GM20431 (cell line): ENCODE data around the gene COX14.

Experiments
- in situ Hi-C: fragments of 300-500 bp; cut with MseI, MboI; formaldehyde crosslinking; loops from one replicate; pipeline ENCODE4 v1.15.0; 2020; ENCODE audit warnings: low sequenced_read_pairs; ENCODE audit not compliant: unreplicated experiment

COX14 gene

DNA sequence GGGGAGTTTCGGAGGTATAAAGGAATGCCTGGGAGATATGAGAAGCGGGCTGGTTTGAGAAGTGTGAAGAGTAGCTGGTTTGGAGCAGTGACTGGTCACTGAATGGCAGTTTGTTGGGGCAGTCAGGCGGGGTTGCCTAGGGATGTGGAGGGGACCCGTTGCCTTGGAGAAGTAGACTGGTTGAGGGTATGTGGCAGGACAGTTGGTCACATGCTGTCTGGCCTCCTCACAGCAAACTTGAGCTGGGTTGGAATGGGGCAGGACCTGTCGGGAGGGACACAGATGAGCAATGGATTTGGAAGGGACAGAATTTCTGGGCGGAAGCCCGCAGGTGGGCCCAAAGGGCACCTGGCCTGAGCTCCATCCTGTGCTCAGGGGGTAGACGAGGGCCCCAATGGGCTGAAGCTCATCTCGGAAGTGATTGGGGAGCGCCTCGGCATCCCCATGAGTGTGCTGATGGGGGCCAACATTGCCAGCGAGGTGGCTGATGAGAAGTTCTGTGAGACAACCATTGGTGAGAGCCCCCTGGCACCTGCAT is 6.1 kb upstream of the COX14 start:
- in situ Hi-C loops = no loop called here

DNA sequence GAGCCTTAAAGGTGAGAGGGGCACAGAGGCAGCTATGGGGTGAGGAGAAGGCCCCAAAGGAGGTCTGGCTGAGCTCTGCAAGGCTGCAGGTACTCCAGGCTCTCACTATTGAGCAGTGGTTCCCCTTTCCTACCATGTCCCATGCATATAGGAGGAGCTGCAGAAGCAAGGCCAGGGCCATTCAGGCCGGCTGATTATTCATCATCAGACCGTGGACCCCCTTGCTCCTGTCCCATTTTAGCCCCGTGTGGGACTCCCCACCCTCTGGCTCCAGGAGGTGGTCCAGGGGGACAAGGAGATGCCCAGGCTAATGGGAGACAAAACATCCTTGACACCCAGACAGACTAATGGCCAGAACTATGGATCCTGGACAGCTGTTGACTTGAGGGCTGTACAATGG is 5.1 kb upstream of the COX14 start:
- in situ Hi-C loops = no loop called here

DNA sequence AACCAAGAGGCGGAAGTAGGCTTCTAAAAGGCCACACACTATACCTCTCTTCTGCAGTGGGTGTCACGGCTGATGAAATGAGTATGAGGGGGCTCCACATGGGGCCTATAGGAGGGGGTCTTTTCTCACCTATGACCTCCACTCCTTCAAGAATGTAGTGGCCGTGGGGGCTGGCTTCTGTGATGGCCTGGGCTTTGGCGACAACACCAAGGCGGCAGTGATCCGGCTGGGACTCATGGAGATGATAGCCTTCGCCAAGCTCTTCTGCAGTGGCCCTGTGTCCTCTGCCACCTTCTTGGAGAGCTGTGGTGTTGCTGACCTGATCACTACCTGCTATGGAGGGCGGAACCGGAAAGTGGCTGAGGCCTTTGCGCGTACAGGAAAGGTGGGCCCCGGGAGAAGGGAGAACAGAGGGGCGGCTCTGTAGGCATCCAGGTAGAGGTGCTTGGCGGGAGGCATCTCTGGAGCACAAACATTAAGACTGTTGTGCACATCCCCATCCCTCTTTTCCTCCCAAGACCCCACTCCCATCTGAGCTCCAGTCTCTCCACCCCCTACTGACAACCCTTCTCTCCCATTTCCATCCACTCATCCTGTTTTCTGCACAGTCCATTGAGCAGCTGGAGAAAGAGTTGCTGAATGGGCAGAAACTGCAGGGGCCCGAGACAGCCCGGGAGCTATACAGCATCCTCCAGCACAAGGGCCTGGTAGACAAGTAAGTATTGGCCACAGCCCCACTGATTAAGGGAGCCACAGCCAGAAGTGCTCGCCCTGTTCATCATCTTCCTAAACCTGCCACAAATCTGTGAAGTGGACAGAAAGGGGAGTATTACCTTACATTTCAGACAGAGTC is 4.4 kb upstream of the COX14 start:
- in situ Hi-C loops = no loop called here

DNA sequence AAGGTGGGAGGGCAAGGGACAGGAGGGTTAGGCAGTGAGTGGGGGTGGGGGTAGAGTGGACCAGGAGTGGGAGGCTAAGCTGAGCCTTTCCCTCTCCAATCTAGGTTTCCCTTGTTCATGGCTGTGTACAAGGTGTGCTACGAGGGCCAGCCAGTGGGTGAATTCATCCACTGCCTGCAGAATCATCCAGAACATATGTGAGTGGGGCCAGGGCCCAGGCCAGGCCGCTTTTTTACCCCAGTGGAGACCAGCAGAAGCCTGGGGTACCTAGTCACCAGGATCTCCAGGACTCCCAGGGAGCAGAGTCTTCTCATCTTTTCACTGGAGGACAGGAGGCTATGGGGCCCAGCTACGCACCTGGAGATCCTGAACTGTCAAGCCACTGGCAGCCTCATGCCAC is 2.7 kb upstream of the COX14 start:
- in situ Hi-C loops = no loop called here

DNA sequence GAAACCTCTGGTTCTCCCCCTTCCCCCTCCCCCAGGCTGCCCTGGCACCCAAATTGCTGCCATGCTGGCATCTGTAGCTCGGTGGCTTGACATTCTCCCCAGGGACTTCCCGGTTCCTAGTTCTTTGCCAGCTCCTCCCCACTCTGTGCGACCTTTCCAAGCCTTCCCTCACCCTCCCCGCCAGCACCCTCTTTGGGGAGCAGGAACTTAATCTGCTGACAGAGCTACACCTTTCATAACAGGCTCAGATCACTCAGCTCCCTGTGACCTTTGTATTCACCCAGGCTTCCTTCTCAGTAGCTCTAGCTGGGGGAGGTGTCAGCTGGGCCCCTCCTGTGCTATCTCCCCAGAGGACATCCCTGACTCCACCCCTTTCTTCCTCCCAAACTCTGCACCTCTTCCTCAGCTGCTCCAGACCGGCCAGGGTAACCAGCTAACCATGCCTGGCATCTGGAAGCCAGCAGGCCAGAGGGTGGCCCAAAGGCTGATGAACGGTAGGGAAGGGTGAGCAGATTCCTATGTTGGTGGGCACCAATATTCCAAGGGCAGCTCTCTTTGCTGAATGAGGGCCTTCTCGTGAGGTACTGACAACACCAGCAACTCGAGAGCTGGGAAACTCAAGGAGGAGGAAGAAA is 1.8 kb upstream of the COX14 start:
- in situ Hi-C loops = no loop called here

DNA sequence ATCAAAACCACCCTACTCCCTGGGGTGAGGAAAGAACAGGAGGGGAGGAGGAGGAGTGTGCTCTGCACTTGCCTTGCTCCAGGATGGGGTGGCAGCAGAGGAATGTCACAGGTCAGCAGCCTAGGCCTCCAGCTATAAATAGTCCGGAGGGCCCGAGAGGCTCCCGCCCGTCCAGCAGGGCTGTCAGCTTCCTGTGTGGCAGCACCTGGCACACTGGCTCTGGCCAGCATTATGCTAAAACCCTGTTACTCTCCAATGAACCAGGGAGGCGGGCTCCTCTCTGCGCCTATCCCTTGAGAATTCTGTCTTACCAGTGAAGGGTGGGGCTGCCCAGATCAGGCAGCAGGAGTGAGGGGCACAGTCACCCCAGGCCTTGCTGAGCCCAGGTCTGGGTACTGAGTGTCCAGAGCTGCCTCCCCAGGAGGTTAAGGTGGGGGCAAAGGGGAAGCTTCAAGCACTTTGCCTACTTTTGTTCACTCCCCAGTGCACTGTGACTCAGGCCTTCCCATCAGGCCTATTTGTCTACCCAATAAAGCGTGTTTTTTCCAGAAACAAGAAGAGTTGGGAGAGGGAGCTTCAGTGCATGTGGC is 1.2 kb upstream of the COX14 start:
- in situ Hi-C loops = no loop called here

DNA sequence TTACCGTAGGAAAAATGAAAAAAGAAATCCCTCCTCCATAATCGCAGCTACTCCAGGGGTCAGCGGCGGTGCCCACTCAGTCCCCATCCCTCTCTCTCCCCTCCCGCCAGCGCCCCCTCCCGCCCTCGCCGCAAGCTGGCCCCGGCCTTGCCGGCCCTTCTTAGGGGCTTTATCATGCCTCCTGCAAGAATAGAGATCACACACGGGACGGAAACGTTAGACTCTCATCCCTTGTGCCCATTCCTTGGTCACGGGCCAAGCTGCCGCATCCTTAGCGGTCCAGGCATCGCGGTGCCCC is 692 bp upstream of the COX14 start:
- in situ Hi-C loops = no loop called here

DNA sequence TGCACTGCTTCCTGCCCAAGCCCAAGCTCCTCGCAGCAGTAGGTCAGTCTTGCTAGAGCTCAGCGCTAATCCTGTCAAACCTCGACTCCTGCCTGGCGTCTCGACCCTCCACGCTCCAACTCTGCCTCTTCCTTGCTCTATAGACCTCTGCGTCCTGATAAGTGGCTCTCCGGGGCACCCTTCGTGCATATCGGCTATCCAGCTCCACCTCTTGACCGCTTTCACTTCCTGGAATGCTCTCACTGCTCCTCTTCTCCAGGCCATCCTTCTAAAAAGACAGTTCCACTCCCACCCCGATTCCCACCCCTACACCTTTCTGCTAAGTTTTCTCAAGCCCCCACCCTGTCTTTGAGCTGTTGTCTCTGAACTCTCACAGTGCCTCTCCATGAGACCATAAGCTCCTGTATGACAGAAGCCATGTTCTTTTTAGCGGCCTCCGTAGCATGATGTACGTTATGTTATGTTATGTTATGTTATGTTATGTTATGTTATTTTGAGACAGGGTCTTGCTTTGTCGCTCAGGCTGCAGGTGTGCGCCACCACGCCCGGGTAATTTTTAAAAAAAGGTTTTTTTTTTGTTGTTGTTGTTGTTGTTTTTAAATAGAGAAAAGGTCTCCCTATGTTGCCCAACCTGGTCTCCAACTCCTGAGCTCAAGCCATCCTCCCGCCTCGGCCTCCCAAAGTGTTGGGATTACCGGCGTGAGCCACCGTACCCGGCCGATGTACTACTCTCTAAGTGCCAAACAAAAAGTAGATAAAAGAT is 601 bp downstream of the COX14 start:
- in situ Hi-C loops = no loop called here

DNA sequence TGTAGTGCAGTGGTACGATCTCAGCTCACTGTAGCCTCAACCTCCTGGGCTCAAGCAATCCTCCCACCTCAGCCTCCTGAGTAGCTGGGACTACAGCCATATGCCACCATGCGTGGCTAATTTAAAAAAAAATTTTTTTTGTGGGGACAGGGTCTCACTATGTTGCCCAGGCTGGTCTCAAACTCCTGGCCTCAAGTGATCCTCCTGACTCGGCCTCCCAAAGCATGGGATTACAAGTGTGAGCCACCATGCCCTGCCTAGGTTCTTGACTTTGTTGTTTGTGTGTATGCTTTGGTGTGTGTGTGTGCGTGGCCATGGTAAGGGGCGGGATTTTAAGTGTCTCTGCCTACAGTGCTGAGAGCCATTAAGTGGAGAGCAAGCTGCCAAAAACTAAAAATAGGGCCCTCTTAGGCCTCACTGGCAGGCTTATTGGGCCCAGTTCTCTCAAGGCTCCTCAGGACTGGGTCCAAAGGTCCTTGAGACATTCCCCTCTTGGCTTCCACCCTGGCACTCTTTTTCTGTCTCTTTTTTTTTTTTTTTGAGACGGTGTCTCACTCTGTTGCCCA is 5.1 kb downstream of the COX14 start:
- in situ Hi-C loops = no loop called here

DNA sequence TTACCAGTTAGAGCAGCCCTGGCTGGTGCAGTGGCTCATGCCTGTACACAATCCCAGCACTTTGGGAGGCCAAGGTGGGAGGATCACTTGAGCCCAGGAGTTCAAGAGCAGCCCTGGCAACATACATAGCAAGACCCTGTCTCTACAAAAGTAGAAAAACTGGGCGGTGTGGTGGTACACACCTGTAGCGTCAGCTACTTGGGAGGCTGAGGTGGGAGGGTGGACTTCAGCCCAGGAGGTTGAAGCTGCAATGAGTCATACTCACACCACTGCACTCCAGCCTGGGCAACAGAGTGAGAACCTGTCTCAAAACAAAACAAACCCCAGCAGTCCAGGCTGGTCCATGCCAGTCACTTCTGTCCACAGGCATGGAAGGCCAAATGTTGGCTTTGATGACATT is 7.4 kb downstream of the COX14 start:
- in situ Hi-C loops = no loop called here

DNA sequence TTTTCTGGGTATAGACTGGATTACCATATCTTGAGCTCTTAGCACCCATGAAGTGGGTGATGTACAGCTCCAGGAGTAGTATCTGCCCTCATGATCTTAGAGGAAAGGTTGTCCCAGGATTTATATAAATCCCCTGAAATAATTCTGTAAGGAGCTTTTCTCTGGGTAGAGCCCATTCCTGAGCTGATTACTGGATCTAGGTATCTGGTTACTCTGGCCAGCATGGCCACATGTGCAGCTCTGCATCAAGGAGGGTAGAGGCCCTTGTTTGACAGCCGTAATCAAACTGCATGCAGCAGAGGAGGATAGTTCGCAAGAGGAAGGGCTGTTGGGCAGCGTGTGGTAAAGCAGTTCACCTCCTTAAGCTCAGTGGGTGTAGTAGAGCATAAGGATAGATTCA is 8.5 kb downstream of the COX14 start:
- in situ Hi-C loops = no loop called here

DNA sequence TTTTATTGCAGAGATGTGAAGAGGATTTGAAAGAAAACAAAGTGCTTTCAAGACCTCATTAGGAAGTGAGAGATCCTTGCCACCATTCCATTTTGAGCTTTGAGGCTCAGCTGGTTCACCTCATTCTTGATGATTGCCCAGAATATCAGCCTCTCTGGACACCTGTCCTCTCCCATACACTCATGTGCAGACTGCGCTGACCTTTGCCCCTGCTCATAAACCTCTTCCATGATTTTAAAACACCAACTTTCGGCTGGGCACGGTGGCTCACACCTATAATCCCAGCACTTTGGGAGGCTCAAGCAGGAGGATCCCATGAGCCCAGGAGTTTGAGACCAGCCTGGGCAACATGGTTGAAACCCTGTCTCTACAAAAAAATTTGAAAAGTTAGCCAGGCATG is 8.9 kb downstream of the COX14 start:
- in situ Hi-C loops = no loop called here

DNA sequence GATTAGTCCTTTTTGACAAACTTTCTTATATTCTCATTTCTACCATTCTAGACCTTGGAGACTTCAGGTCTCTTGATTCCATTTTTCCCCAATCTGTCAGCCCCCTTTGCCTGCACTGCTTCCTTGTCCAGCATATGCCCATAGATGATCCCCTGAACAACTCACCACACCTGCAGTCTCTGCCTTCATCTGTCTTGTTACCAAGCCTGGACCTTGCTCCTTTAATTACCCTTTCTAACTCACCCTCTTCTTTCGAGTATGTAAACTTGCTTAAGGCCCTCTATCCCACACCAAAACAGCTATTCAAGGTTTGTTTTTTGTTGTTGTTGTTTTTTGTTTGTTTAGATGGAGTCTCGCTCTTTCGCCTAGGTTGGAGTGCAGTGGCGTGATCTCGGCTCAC is 9.6 kb downstream of the COX14 start:
- in situ Hi-C loops = no loop called here

DNA sequence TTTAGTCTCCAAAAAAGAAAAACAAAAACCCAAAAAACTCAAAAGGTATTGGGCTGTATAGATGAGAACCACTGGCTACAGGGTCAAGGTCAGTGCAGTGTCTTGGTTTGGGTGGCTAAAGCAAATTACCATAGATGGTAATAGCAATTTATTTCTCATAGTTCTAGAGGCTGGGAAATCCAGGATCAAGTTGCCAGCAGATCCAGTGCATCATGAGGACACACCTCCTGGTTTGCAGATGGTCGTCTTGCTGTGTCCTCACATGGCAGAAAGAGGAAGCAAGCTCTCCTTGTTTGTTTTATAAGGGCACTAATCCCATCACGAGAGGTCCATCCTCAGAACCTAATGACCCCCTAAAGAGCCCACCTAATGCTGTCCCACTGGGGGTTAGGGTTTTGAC is 11.2 kb downstream of the COX14 start:
- in situ Hi-C loops = no loop called here

DNA sequence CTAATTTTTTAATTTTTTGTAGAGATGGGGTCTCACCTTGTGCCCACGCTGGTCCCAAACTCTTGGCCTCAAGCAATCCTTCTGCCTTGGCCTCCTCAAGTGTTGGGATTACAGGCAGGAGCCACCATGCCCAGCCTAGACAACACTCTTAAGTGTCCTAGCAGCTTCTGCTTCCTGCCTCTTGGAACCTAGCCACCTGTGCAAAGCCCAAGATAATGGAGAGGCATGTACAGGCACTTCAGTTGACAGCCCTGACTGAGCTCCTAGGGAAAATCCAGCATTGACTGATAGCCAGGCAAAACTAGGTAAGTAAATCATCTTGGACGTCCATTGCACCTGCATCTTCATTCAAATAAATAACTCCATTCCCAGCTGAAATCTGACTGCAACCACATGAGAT is 15.5 kb downstream of the COX14 start:
- in situ Hi-C loops = no loop called here

DNA sequence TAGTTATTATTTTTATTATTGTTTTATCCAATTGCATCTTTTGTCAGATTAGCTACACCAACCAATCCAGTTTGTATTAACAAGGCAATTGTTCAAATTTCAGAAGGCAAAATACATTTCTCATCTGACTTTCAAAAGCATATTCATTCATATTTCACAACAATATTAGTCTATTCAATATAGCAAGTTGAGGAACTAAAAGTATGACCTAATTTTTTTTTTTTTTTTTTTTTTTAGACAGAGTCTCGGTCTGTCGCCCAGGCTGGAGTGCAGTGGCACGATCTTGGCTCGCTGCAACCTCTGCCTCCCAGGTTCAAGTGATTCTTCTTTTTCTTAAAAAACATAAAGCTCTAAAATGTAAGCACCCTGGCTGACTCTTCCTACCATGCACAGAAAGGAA is 17.3 kb downstream of the COX14 start:
- in situ Hi-C loops = no loop called here

DNA sequence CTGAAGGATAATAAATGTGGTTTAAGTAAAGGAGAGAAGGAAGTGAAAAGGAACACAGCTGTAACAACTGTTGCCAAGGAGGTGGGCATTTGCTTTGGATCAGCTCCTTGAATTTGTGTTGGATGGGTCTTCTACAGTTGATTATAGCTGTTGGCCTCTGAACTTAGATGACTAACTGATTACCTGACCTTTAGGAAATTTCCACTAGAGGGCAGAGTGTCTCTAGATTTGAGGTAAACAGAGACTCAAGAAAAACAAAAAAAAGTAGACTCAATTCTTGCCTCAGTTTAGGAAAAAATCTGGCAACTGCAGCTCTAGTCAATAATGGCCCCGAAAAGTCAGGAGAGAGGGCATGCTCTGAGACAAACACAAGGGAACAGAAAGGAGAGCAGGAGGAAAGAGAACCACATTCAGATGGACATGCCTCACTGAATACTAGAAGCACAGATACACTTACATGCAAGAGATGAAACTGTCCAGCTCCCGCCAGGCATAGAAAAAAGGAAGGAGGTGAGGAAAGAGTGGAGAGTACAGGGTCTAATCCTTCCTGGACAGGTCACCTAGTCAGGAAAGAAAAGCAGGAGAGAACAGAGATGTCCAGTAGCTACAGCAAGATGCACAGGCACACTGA is 20.6 kb downstream of the COX14 start:
- in situ Hi-C loops = no loop called here

DNA sequence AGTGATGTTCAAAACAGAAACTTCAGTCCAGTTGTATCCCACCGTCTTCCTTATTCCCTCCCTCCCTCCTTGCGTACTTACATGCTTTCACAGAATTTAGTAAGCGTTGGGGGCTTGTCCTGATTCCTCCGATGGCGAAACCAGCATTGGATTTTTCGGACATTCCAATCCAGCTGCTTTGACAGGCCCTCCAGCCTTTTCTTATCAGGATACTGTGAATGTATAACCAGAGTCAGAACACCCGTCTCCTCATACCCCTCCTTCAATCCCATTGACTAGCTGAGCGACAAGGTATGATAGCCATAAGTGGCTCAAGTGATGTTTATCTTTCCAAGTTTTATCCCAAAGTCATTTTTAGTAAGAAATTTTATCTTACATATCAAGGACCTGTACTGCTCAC is 31.0 kb downstream of the COX14 start:
- in situ Hi-C loops = no loop called here

DNA sequence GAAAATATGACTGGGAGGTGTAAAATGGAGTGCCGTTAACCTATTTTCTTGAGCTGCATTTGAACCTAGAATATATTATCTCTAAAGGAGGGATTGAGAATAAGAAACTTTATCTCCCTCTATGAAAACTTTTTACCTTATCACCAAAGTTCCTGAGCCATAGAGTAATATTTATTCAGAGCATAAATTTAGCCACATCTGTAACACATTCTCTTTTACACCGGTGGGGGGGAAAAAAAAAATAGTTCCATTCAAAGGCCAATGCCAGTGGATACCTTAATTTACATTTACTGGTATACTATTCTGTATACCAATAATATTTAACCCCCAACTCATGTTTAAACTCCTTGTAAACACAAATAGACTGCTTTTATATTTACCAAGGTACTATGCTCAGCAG is 33.4 kb downstream of the COX14 start:
- in situ Hi-C loops = no loop called here

DNA sequence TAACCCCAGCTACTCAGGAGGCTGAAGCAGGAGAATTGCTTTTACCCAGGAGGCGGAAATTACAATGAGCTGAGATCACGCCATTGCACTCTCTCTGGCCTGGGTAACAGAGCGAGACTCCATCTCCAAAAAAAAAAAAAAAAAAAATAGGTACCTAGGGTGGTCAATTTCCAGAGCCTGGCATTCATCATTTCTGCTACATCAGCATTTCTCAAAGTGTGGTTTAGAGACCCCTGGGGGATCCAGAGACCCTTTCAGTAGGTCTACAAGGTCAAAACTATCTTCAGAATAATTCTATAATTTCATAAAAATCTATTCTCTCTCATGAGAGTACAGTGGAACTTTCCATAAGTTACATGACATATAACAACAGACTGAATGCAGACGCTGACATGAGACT is 35.2 kb downstream of the COX14 start:
- in situ Hi-C loops = no loop called here
